Measurements from ENCODE around the gene LGR5. TPM values are rescaled to one million over a fixed set of nuclear protein-coding genes. Genes with fewer than 3 reads are reported as not detected.

LGR5 gene
- total RNA-seq, 1 donor from 2014 or later, result 1.5 TPM

- Histone ChIP-seq H3K4me3 (peak overlapping the region in 1 of 2 donors; percentile 20), H3K36me3 (no peaks in the 10 kb centered on the region), H3K27me3 (no peaks in the 10 kb centered on the region), H3K9me3 (no peaks in the 10 kb centered on the region), H3K27ac (peak overlapping the region in 1 of 2 donors; percentile 37), H3K4me1 (no peaks in the 10 kb centered on the region)
- no peak for DNase-seq (ENCODE audit: low spot score in 2 of 2)
- TF ChIP-seq, protein P1, sequence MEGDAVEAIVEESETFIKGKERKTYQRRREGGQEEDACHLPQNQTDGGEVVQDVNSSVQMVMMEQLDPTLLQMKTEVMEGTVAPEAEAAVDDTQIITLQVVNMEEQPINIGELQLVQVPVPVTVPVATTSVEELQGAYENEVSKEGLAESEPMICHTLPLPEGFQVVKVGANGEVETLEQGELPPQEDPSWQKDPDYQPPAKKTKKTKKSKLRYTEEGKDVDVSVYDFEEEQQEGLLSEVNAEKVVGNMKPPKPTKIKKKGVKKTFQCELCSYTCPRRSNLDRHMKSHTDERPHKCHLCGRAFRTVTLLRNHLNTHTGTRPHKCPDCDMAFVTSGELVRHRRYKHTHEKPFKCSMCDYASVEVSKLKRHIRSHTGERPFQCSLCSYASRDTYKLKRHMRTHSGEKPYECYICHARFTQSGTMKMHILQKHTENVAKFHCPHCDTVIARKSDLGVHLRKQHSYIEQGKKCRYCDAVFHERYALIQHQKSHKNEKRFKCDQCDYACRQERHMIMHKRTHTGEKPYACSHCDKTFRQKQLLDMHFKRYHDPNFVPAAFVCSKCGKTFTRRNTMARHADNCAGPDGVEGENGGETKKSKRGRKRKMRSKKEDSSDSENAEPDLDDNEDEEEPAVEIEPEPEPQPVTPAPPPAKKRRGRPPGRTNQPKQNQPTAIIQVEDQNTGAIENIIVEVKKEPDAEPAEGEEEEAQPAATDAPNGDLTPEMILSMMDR (IDR thresholded peaks at IDR 0.05), result no peak
- intact Hi-C loops (cut with DNase I), result no loop called here
Measured at GRCh38 chr12:71447691-71448132, 8.1 kb downstream of the LGR5 start.

- Histone ChIP-seq H3K27me3 (no peaks in the 10 kb centered on the region), H3K4me3 (peak overlapping the region in 1 of 2 donors; percentile 20), H3K36me3 (no peaks in the 10 kb centered on the region), H3K9me3 (no peaks in the 10 kb centered on the region), H3K4me1 (no peaks in the 10 kb centered on the region), H3K27ac (peak overlapping the region in 1 of 2 donors; percentile 37)
- intact Hi-C loops (cut with DNase I), result no loop called here
- no peak for DNase-seq (ENCODE audit: low spot score in 2 of 2)
- TF ChIP-seq, protein P1 (IDR thresholded peaks at IDR 0.05), result no peak
Measured at GRCh38 chr12:71448150-71448581, 8.6 kb downstream of the LGR5 start.

DNA sequence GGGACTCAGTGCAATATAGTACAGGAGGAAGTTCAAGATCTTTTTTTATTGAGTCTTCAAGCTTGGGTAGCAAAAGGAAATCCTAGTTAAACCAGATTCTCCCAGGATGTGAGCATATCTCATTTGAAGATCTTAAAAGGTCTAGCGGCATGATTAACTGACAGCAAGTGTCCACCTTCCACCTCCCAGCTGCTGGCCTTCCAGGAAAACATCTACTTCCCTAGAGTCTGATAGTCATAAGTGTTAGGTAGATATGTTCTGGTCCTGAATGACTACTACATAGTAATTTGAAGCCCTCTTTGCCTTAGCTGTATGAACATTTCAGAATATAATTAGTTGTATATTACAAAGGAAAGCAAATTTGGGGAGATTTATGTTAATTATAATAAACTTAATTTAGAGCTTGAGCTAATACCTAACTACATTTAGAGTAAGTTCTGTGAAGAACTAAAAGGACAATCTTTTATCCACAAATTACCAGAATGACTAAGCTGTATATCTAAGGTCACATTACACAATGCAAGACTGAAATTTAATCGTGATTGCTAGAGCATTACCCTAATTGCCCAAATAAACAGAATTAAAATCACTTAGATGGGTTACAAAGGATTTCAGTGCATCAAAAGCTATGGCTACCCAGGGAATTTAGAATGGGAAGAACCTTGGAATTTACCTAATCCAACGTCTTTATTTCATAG lies 9.9 kb downstream of the LGR5 start:
- H3K36me3 ChIP-seq, result no peaks in the 10 kb centered on the region
- no peak overlapping the region for H3K27ac ChIP-seq
- H3K4me1 ChIP-seq, result no peaks in the 10 kb centered on the region
- no peak overlapping the region for H3K4me3 ChIP-seq
- intact Hi-C loops (cut with DNase I), result no loop called here
- TF ChIP-seq, protein P1 (IDR thresholded peaks at IDR 0.05), result no peak
- DNase-seq (ENCODE audit: low spot score in 2 of 2), result no peak
- no peaks in the 10 kb centered on the region for H3K27me3 ChIP-seq
- no peaks in the 10 kb centered on the region for H3K9me3 ChIP-seq

DNA sequence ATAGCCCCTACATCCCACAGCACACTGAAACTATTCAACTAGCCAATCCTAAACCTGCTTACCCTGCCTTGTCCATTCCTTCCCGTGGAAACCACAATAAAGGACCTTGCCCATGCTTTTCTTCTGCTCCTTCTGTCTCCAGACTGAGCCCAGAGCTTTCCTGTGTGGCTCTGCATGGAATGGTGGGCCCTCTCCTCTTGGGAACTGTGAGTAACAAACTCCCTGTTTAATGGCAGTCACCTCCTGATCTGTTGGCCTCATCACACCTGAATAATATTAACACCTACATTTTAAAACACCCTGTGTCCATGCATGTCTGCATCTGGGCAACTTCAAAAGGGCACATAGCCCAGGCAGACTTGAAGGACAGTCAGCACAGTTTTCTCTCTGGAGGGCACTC lies 12.4 kb downstream of the LGR5 start:
- intact Hi-C loops (cut with DNase I), result no loop called here
- no peaks in the 10 kb centered on the region for H3K9me3 ChIP-seq
- no peak overlapping the region for H3K27ac ChIP-seq
- no peak overlapping the region for H3K4me3 ChIP-seq
- H3K27me3 ChIP-seq, result no peaks in the 10 kb centered on the region
- DNase-seq (ENCODE audit: low spot score in 2 of 2), result no peak
- TF ChIP-seq, protein P1 (IDR thresholded peaks at IDR 0.05), result no peak
- no peaks in the 10 kb centered on the region for H3K4me1 ChIP-seq
- H3K36me3 ChIP-seq, result no peaks in the 10 kb centered on the region

DNA sequence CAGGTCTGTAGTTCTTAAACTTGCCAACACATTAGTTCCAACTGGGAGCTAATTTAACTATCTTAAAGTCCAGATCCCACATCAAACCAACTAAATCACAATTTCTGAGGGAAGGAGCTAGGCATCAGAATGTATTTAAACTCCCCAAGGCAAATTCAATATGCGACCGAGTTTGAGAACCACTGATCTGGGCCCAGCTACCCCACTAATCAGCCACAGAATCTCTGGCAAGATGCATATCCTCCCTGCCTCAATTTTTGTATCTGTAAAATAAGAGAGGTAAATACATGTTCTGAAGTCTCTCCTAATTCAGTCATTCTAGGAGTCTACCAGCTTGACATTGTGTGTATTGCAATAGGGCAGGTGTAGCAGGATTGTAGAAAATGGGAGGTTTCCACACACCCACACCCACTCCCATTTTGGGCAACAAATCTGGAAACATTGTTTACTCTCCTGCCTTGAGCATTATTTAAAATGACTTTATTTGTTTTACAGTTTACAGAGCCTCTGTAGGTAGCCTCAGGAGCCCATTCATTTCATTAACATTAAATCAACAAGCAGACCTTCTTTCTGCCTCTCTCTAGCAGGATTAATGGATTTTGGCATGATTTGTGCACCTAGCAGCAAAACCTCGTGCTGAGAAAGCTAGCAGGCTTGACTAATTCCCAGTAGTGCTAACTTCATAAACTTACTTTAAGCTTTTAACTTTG lies 15.6 kb downstream of the LGR5 start:
- intact Hi-C loops (cut with DNase I), result no loop called here
- H3K4me1 ChIP-seq, result no peaks in the 10 kb centered on the region
- TF ChIP-seq, protein P1 (IDR thresholded peaks at IDR 0.05), result no peak
- no peaks in the 10 kb centered on the region for H3K9me3 ChIP-seq
- H3K27ac ChIP-seq, result no peak overlapping the region
- H3K36me3 ChIP-seq, result no peaks in the 10 kb centered on the region
- no peaks in the 10 kb centered on the region for H3K27me3 ChIP-seq
- no peak overlapping the region for H3K4me3 ChIP-seq
- DNase-seq (ENCODE audit: low spot score in 2 of 2), result no peak

Data from ascending aorta (tissue), 2 donors.